ENCODE results near the gene ATF5.

Gene ATF5

GRCh38 chr19:49895566-49896297, 33.3 kb upstream of the ATF5 start:
- no peak for DNase-seq

- no peak for DNase-seq
Measured at GRCh38 chr19:49896863-49897621, 32.0 kb upstream of the ATF5 start, which contains the start of gene IL4I1. TSS of gene IL4I1 (minus strand) at chr19:49896887. CDS start at chr19:49896160, 727 bp downstream.

GRCh38 chr19:49904136-49904535, 24.9 kb upstream of the ATF5 start:
- no peak for DNase-seq

GRCh38 chr19:49906879-49907564, 22.0 kb upstream of the ATF5 start:
- no peak for DNase-seq

GRCh38 chr19:49907745-49908446, 21.1 kb upstream of the ATF5 start:
- no peak for DNase-seq

GRCh38 chr19:49908480-49909420, 20.3 kb upstream of the ATF5 start:
- DNase-seq, result no peak

GRCh38 chr19:49910179-49910578, 18.8 kb upstream of the ATF5 start:
- DNase-seq, result no peak

- no peak for DNase-seq
Measured at GRCh38 chr19:49911381-49912145, 17.4 kb upstream of the ATF5 start.

GRCh38 chr19:49912965-49913685, 15.9 kb upstream of the ATF5 start:
- DNase-seq, result no peak

GRCh38 chr19:49913720-49914119, 15.3 kb upstream of the ATF5 start:
- no peak for DNase-seq

GRCh38 chr19:49915271-49915670, 13.7 kb upstream of the ATF5 start:
- no peak for DNase-seq

GRCh38 chr19:49916839-49917733, 11.9 kb upstream of the ATF5 start:
- no peak for DNase-seq

GRCh38 chr19:49918089-49918488, 10.9 kb upstream of the ATF5 start:
- no peak for DNase-seq

- DNase-seq, result peak; percentile 32 to 55
Measured at GRCh38 chr19:49920624-49921363, 8.2 kb upstream of the ATF5 start.

GRCh38 chr19:49921871-49922795, 6.9 kb upstream of the ATF5 start:
- no peak for DNase-seq

- no peak for DNase-seq
Measured at GRCh38 chr19:49923055-49924003, 5.7 kb upstream of the ATF5 start.

Measured in NCI-H526 (cell line).